Measurements from ENCODE around the gene UBE2J2.

DNA sequence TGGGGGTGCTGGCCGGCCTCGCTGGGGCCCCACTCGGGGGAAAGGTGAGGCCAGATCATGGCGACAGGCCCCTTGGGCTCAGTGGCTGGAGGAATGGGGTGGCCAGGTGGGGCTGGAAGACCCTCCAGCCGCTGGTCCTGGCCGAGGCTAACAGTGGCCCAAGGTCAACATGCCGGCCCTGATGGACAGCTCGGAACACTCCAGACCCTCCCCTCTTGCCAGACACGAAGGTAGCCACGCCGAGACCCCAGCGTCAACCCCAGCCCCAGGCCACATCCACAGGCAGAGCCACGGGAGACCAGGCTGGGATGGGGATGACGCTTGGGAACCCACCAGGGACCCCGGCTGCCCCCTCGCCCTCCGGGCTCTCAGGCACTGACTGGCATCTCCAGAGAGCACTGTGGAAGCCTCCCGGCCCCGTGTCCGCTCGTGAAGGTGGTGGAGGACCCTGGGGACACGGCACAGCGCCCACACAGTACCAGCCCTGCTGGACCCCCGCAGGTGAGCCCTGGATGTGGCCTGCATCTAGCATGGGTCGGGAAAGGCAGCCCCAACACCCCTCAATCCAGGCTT, 26.2 kb downstream of the UBE2J2 start:
- no peak for TF ChIP-seq TARDBP (IDR thresholded peaks at IDR 0.05)
- TF ChIP-seq FOXM1 (IDR thresholded peaks at IDR 0.05; ENCODE audit: borderline replicate concordance), result no peak
- no peak for TF ChIP-seq SUZ12 (IDR thresholded peaks at IDR 0.05)
- TF ChIP-seq ELF4 (IDR thresholded peaks at IDR 0.05), result no peak
- TF ChIP-seq BHLHE40 (IDR thresholded peaks at IDR 0.05; ENCODE audit: borderline replicate concordance), result no peak
- TF ChIP-seq ZNF384 (IDR thresholded peaks at IDR 0.05), result no peak
- no peak for TF ChIP-seq SP1 (IDR thresholded peaks at IDR 0.05)
- TF ChIP-seq FOXK2 (IDR thresholded peaks at IDR 0.05), result no peak
- TF ChIP-seq HDGF (IDR thresholded peaks at IDR 0.05; ENCODE audit: borderline replicate concordance), result no peak
- TF ChIP-seq CTBP1 (IDR thresholded peaks at IDR 0.05; ENCODE audit: borderline replicate concordance), result no peak
- no peak for TF ChIP-seq L3MBTL2 (conservative IDR thresholded peaks at IDR 0.05)
- TF ChIP-seq NFRKB (IDR thresholded peaks at IDR 0.05), result no peak
- no peak for TF ChIP-seq ARNT (IDR thresholded peaks at IDR 0.05)
- no peak for TF ChIP-seq FOXA1 (IDR thresholded peaks at IDR 0.05)

Data from HEK293T (cell line).